ENCODE measurements around the gene ACAP1.

The ACAP1 gene

DNA sequence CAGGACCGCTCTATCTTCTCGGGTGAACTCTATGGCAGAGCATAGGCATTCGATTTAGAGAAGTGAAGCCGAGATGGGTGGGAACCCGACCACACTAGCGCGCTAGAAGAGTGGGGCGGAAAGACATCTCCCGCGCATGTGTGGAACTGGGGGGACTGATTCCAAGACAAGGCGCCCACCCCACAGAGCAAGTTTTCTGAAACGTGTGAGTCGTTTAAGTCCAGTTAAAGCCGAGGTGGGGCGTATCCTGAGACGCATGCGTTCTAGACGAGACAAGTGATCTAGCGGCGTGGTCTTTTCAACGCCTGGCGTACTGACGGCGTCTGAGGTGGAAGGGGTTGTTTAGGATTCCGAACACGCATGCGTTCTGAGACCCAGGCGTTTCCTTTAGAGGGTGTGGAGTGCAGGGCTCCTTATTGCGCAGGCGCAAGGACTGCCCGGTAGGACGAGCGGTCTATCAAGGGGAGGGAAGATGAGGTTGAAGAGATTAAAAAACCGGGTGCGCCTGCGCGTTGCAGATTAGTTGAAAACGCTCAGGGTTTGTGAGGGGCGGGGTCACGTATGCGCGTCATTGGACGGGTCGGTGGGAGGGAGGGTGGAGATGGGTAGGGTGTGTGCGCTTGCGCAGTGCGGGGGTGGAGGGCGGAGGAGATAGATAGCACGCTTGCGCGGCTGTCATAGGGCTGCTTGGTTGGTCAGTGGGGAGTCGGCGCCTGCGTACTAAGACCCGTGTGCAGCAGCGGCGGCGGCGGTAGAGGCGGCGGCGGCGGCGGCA, 29.2 kb upstream of the ACAP1 start, which contains the start of gene EIF5A:
Gene EIF5A (plus strand): TSS at position 718 of the 775 bp plus-strand sequence. CDS start 2,008 bp downstream, outside the sequence.
- peak within 1 kb of the TSS; percentile 95 for H2BK5ac ChIP-seq (ENCODE audit: low read depth, low read length, poor library complexity)
- H4K8ac ChIP-seq (ENCODE audit: low read depth, low read length), result peak within 1 kb of the TSS; percentile 96
- H4K91ac ChIP-seq (ENCODE audit: low read depth, low read length), result peak within 1 kb of the TSS; percentile 94
- peak within 1 kb of the TSS; percentile 89 for H2AFZ ChIP-seq (ENCODE audit: insufficient read depth, low read length, poor library complexity)
- H3K27me3 ChIP-seq (ENCODE audit: insufficient read depth, low read length), result no peaks in the 10 kb centered on the region
- peaks cover 18 to 24% of the 10 kb centered on the region in 2 experiments for H3K36me3 ChIP-seq (ENCODE audit: control insufficient read depth in 1 of 2, insufficient read depth in 2 of 2, low read length in 2 of 2)
- peak within 1 kb of the TSS; percentile 97 for H3K4me2 ChIP-seq (ENCODE audit: low read length)
- H2AK5ac ChIP-seq (ENCODE audit: low read length), result peak within 1 kb of the TSS; percentile 98
- peaks cover 22% of the 10 kb centered on the region for H3K79me2 ChIP-seq (ENCODE audit: control insufficient read depth, insufficient read depth, low read length, poor library complexity)
- peak within 1 kb of the TSS; percentile 90 for H3K27ac ChIP-seq (ENCODE audit: low read depth, low read length)
- H3K23ac ChIP-seq (ENCODE audit: low read length), result no peak within 1 kb of the TSS
- peak within 1 kb of the TSS; percentile 99 for H3K4me3 ChIP-seq (ENCODE audit: low read depth, low read length)
- peak within 1 kb of the TSS; percentile 97 for H3K14ac ChIP-seq (ENCODE audit: low read length)
- no peaks in the 10 kb centered on the region for H3K9me3 ChIP-seq (ENCODE audit: insufficient read depth, low read depth, low read length)
- peak; percentile 100 for DNase-seq
- peak within 1 kb of the TSS; percentile 82 for H2BK120ac ChIP-seq (ENCODE audit: insufficient read depth, low read length, poor library complexity)
- peaks cover 16% of the 10 kb centered on the region for H3K79me1 ChIP-seq (ENCODE audit: low read length)
- peak within 1 kb of the TSS; percentile 98 for H3K18ac ChIP-seq (ENCODE audit: low read length)
- peak within 1 kb of the TSS; percentile 80 for H3K4ac ChIP-seq (ENCODE audit: low read depth, low read length)
- peaks cover 4% of the 10 kb centered on the region in 2 experiments for H3K4me1 ChIP-seq (ENCODE audit: control insufficient read depth in 1 of 2, insufficient read depth in 2 of 2, low read length in 2 of 2)
- H2BK12ac ChIP-seq (ENCODE audit: low read length), result no peak within 1 kb of the TSS
- no CpG with 5 or more reads among the region's 64 CpGs for WGBS (ENCODE audit: extremely low coverage, insufficient coverage, insufficient read length)
- H3K9ac ChIP-seq (ENCODE audit: low read length), result peak within 1 kb of the TSS; percentile 99
- peak within 1 kb of the TSS; percentile 93 for H4K12ac ChIP-seq (ENCODE audit: low read depth, low read length)

DNA sequence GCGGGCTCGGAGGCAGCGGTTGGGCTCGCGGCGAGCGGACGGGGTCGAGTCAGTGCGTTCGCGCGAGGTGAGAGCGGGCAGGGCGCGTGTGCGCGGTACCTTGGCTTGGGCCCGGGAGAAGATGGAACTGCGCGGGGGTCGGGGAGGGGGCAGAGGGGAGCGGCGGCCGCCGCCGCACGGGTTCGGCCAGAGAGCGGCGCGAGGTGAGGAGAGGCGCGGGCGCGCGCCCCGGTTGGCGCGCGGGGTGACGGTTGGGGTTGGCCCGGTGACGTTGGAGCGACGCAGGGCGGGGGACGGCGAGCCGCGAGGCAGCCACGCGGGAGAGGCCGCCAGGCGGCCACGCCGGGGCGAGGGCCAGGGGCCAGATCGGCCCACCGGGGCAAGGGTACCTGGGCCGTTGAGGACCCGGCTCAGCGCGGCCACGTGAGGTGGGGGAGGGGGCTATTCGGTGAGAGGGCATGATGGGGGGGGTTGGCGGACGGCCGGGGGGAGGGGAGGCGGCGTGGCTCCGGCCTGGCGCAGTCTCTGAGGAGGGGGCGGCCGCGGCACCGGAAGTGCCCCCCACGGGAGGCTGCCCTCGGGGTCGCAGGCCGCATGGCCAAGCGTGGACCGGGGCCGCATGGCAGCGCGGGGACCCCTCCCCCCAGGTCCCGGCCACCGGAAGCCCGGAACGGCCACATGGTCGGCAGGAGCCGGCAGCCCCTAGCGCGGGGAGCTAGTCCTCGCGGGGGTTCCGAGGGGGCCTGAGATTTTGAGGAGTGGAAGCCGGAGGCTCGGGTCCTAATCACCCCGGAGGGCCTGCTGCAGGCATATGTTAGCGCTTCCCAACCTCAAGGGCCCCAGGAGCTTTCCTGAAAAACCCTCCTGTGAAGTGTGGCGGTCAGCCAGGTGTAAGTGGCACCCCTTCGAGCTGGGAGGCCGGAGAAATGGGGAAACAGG, 28.4 kb upstream of the ACAP1 start:
- H3K4me3 ChIP-seq (ENCODE audit: low read depth, low read length), result peak overlapping the region; percentile 99
- H3K4me1 ChIP-seq (ENCODE audit: control insufficient read depth in 1 of 2, insufficient read depth in 2 of 2, low read length in 2 of 2), result peaks cover 4% of the 10 kb centered on the region in 2 experiments
- WGBS (ENCODE audit: extremely low coverage, insufficient coverage, insufficient read length), result no CpG with 5 or more reads among the region's 104 CpGs

DNA sequence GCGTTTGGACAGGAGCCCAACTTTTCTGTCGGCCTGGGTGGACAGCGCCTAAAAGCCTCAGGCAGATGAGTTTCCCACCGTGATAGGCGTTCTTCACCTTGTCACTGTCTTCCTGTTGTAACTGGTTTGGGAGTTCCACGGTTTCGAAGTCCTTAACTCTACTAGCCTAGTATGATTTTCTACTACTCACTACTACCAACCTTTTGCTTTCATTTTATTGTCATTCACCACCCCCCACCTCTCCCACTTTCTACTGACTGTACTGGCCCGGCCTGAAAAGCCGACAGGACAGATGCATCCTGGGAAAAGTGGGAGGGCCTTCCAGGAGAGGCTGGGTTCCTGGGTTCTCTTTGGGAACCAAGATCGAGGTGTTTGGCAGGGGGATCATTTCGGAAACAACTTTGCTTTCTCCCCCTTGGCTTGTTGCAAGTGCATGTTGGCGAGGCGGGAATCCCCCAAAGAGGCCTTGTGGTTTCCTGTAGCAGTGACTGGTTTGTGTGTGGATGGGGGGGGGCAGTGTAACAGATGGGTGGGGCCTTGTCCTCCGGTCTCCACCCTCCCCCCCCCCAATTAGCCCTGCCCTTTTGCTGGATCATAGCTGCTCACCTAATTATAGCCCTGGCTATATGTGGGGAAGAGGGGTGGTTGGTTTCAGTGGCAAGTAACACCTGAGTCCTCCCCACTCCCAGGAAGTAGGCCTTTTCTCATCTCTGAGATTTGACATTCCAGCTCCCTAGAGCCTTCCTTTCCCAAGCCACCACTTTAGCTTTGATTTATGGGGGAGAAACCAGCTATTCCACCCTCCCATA, 27.5 kb upstream of the ACAP1 start:
- Histone ChIP-seq H3K23ac (ENCODE audit: low read length) (no peak overlapping the region), H2BK12ac (ENCODE audit: low read length) (no peak overlapping the region), H3K4me3 (ENCODE audit: low read depth, low read length) (peak overlapping the region; percentile 99), H3K4me2 (ENCODE audit: low read length) (peak overlapping the region; percentile 97), H2BK120ac (ENCODE audit: insufficient read depth, low read length, poor library complexity) (peak overlapping the region; percentile 82), H4K12ac (ENCODE audit: low read depth, low read length) (peak overlapping the region; percentile 69), H3K36me3 (ENCODE audit: control insufficient read depth in 1 of 2, insufficient read depth in 2 of 2, low read length in 2 of 2) (peaks cover 33 to 41% of the 10 kb centered on the region in 2 experiments), H3K27ac (ENCODE audit: low read depth, low read length) (peak overlapping the region; percentile 90), H3K9me3 (ENCODE audit: insufficient read depth, low read depth, low read length) (no peaks in the 10 kb centered on the region), H4K8ac (ENCODE audit: low read depth, low read length) (peak overlapping the region; percentile 96), H3K14ac (ENCODE audit: low read length) (peak overlapping the region; percentile 97), H3K4me1 (ENCODE audit: control insufficient read depth in 1 of 2, insufficient read depth in 2 of 2, low read length in 2 of 2) (peaks cover 4 to 5% of the 10 kb centered on the region in 2 experiments), H4K91ac (ENCODE audit: low read depth, low read length) (peak overlapping the region; percentile 94), H2BK5ac (ENCODE audit: low read depth, low read length, poor library complexity) (peak overlapping the region; percentile 95), H3K9ac (ENCODE audit: low read length) (peak overlapping the region; percentile 99), H2AFZ (ENCODE audit: insufficient read depth, low read length, poor library complexity) (no peak overlapping the region), H3K79me2 (ENCODE audit: control insufficient read depth, insufficient read depth, low read length, poor library complexity) (peaks cover 22% of the 10 kb centered on the region), H3K79me1 (ENCODE audit: low read length) (peaks cover 16% of the 10 kb centered on the region), H3K4ac (ENCODE audit: low read depth, low read length) (peak overlapping the region; percentile 80), H3K27me3 (ENCODE audit: insufficient read depth, low read length) (no peaks in the 10 kb centered on the region), H3K18ac (ENCODE audit: low read length) (peak overlapping the region; percentile 98), H2AK5ac (ENCODE audit: low read length) (peak overlapping the region; percentile 96)
- no CpG with 5 or more reads among the region's 14 CpGs for whole genome bisulfite sequencing (ENCODE audit: extremely low coverage, insufficient coverage, insufficient read length)
- peak; percentile 72 to 82 for DNase-seq

More for the DNA sequence above, 28.4 kb upstream of the ACAP1 start:
- H2AK5ac ChIP-seq (ENCODE audit: low read length), result peak overlapping the region; percentile 98
- peak overlapping the region; percentile 99 for H3K9ac ChIP-seq (ENCODE audit: low read length)
- H3K79me2 ChIP-seq (ENCODE audit: control insufficient read depth, insufficient read depth, low read length, poor library complexity), result peaks cover 22% of the 10 kb centered on the region
- H2BK120ac ChIP-seq (ENCODE audit: insufficient read depth, low read length, poor library complexity), result peak overlapping the region; percentile 82
- no peak overlapping the region for H3K23ac ChIP-seq (ENCODE audit: low read length)
- no peaks in the 10 kb centered on the region for H3K27me3 ChIP-seq (ENCODE audit: insufficient read depth, low read length)
- H3K18ac ChIP-seq (ENCODE audit: low read length), result peak overlapping the region; percentile 98
- H2AFZ ChIP-seq (ENCODE audit: insufficient read depth, low read length, poor library complexity), result peak overlapping the region; percentile 89
- peak overlapping the region; percentile 95 for H2BK5ac ChIP-seq (ENCODE audit: low read depth, low read length, poor library complexity)
- DNase-seq, result peak in 1 of 2 donors; percentile 33
- no peaks in the 10 kb centered on the region for H3K9me3 ChIP-seq (ENCODE audit: insufficient read depth, low read depth, low read length)
- H4K8ac ChIP-seq (ENCODE audit: low read depth, low read length), result peak overlapping the region; percentile 96
- H4K91ac ChIP-seq (ENCODE audit: low read depth, low read length), result peak overlapping the region; percentile 94
- peaks cover 16% of the 10 kb centered on the region for H3K79me1 ChIP-seq (ENCODE audit: low read length)
- H3K4ac ChIP-seq (ENCODE audit: low read depth, low read length), result peak overlapping the region; percentile 80
- peak overlapping the region; percentile 97 for H3K4me2 ChIP-seq (ENCODE audit: low read length)
- H4K12ac ChIP-seq (ENCODE audit: low read depth, low read length), result peak overlapping the region; percentile 88
- peak overlapping the region; percentile 97 for H3K14ac ChIP-seq (ENCODE audit: low read length)
- no peak overlapping the region for H2BK12ac ChIP-seq (ENCODE audit: low read length)
- peaks cover 26 to 32% of the 10 kb centered on the region in 2 experiments for H3K36me3 ChIP-seq (ENCODE audit: control insufficient read depth in 1 of 2, insufficient read depth in 2 of 2, low read length in 2 of 2)
- H3K27ac ChIP-seq (ENCODE audit: low read depth, low read length), result peak overlapping the region; percentile 90

All from trophoblast cell (in vitro differentiated cells and primary cell).